GM21526 (cell line): ENCODE measurements around the gene RASAL2.
"Not testable (repeated sequence)": the region's sequence is repeated elsewhere in the genome, so short reads cannot be mapped to it uniquely, and the experiment has no call there.

Experiments
- ATAC-seq: cut with Tn5 transposase; IDR thresholded peaks from one replicate; pipeline ENCODE4 v1.9.1; 2021; ENCODE audit warnings: moderate library complexity; ENCODE audit not compliant: unreplicated experiment, low FRiP score

Gene RASAL2

DNA sequence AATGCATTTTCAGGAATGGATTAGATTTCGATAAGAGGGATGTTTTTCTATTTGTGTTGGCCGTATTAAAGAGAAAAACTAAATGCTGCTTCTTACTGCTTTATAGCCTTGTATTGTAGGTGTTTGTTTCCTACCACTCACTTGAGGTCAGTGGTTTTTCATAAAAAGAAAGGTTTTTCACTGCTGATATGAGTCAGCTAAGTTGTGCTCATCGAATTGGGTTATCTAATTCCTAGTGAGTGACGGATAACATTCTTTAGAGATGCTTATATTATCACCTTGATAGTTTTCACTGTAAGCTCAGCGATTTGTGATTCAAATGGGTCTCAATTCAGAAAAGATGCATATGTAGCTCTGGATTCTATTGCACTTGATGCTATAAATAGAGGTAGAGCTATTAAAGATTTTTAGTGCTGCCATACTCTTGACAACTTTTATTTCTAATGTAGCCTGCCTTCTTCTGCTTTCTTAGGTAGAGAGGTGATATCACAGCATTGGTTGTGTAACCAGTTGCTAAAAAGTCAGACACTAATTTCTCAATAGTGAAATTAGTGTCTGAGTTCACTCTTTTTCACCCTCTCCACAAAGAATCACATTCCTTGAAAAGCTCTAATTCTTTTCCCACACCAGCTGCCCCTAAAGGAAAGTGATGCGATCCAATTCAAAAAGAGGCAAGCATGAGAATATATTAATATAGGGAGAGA is 180.0 kb downstream of the RASAL2 start:
- ATAC-seq, result peak; percentile 86

DNA sequence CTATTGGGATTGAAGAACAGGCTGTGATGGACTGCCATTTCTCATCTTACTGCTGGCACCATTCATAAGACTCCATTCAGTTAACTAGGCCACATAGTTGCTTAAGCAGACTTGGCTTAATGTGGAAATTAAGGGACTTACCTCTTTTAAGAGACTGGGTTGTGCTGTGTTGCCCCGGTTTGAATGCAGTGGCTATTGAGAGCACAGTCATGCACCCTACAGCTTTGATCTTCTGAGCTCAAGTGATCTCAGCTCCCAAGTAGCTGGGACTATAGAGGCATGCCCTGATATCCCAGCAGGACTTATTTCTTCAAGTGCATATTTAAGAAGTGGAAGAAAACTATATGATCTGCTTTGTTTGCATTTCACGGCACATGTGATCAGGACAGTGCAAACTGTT is 181.1 kb downstream of the RASAL2 start:
- no peak for ATAC-seq

DNA sequence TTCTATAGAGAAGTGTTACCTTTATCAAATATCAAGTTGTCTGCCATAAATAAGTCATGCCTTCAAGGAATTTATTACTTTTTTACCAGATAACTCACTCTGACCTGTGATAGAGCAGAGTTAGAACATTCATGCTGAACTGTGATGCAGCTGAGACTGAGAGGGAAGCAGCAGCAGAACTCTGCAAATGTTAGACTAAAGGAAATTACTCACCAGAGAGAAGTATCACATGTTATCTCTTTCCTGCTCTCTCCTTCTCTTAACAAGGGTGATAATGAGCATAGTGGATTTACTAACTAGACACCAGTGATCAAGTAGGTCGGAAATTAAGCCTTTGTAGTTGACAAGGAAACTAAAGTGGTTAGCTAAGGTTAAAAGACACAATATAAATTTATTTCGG is 181.6 kb downstream of the RASAL2 start:
- ATAC-seq, result no peak

DNA sequence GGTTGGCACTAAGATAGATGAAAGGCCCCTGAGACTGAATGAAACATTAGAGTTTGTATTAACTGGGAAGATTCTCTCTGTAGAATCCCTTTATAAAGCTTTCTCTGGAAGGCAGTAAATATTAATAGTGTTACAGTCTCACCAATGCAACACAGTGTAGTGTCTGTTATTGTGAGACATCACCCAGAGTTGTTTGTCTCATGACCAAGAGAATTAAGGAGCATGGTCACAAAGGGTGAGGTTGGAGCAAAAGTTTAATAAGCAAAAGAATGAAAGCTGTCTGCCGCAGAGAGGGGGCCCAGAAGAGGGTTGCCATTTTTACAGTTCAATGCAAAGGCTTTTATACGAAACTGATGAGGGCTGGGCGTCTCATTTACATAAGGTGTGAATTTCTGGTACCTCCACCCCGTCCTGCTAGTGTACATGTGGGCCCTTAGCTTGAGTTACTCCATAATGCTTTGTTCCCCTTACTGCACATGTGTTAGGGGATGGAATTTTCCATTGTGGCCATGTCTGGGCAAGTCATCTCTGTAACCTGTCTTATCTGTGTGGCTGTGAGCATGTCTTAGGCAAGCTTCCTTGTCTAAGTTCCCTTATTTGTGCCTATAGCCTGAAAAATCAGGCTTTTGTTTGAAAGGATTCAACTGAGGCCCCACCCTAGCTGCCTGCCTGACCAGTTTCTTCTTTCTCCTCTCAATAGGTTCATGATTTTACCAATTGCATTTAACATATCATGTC is 184.1 kb downstream of the RASAL2 start:
- ATAC-seq, result no peak

DNA sequence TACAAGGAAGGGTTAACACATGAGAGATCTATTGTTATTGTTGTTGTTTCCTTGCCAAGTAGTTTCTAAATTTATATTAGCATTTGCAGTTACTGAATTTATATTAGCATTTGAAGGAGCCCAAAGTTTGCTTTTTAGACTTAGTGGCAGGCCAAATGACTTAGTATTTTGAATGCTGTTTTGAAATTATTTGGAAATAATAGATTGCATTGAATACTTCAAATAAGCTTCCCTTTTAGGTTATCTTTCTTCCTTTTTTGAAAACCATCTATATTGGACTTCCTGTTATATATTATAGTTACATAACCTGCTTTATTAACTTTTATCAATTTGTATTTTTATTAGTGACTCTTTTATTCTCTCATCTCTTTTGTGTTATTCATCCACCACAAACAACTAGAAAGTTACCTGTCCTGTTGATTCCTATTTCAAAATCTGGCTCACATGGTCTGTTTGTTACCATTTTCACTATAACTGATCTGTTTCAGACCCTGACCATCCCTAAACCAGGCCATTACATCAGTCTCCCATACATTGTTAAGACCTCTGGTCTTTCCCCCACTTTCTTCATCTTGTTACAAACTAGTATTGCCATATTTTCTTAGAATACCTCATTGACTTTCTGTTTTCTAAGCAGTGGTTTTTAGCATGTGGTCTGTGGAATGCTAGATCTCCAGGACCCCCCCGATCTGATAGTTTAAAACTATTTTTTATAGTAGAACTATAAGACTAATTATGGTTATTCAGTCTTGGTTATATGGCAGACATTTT is 185.2 kb downstream of the RASAL2 start:
- no peak for ATAC-seq

DNA sequence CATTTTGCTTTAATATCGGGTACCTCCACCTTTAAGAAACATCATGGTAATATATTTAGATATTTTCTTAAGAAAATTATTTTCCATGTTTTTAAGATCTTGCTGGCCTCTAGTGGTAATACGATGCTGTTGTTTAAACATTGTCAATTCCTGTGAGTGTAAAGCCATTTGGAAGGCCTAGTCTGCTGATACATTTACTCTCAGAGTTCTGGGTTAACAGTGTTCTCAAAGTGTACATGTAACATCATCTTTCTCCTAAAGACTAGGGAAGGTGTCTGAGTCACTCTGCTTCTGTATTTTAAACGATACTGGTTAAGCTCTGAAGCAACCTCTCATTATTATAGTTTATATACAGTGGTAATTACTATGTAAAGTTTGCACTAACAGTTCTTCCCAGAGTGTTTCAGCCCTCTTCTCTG is 189.1 kb downstream of the RASAL2 start:
- no peak for ATAC-seq

DNA sequence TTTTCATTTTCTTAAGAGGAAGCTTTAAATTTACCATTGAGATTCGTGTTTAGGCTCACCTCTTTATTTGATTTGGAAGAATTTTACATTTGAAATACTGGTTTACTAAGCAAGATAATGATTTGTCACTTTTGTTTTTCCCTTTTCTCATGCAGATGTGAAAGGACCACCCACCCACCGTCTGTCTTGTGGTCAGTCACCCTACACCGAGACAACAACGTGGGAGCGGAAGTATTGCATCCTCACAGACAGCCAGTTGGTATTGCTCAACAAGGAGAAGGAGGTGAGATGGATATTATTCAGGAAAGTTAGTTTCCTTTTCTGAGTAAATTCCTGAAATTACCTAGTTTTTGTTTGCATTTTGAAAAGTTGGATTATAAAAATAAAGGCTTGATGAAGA is 189.5 kb downstream of the RASAL2 start:
- no peak for ATAC-seq

DNA sequence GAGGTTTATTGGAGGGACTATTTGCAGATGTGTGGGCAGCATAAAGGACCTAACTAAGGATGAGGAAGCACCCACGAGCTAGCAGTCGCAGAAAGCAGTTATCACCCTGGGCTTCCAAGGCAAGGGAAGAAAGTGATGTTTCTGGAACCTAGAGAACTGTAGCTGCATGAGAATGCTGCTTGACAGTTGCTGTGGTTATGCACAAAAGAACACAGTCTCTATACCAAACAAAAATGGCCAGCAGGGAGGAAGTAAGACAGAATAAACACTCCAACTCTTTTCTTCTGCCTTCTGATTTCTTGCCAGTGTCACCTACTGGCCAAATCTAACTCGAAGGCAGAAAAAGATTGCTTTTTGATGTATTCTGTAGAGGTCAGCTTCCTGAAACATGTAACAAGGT is 190.2 kb downstream of the RASAL2 start:
- ATAC-seq, result no peak

DNA sequence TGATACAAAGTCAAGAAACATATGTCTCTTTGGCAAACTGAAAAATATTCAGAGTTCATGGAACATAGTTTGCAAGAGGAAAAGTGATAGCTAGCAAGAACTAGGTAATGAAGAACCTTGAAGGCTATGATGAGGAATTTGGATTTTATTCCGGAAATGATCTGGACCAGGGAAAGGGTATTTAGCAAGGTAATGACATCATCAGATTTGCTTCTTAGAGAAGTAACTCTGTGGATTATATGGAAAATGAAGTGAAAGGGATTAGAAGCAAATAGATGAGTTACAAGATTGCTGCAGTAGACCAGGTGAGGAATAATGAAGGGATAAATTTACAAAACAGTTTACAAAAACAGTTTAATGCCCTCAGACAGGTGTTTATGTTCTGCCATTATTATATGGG is 197.3 kb downstream of the RASAL2 start:
- no peak for ATAC-seq

DNA sequence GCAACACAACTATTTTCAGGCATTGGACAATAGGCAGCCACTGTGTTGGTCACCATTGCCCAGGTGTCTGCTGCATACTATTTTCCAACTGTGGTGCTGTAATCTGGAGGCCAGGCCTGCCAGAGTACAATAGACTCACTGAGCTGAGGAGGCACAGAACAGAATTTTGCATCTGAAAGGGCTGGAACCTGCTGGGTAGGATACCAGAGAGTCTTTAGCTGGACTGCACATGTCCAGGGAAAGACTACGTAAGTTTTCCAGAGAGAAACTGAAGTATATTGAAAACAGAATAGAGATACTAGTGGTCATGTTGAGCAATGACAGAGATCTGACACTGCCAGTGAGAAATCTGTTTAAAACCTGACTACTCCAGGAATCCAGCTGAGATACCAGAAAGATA is 200.8 kb downstream of the RASAL2 start:
- no peak for ATAC-seq

DNA sequence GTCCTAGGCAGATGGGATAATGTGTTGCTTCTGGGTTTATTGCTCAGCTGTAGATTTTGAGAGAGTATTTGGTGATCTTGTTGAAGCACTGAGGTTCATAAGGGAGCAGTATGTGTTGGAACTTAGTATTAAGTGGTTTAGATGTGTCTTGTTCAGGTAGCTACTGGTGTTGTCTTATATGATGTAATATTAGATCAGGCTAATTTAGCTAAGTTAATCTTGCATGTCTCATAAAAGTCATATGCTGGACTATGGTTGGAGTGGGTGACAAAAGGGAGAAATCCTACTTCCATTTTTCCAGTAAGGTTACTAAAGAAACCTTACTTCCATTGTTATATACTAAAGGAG is 206.4 kb downstream of the RASAL2 start:
- no peak for ATAC-seq

DNA sequence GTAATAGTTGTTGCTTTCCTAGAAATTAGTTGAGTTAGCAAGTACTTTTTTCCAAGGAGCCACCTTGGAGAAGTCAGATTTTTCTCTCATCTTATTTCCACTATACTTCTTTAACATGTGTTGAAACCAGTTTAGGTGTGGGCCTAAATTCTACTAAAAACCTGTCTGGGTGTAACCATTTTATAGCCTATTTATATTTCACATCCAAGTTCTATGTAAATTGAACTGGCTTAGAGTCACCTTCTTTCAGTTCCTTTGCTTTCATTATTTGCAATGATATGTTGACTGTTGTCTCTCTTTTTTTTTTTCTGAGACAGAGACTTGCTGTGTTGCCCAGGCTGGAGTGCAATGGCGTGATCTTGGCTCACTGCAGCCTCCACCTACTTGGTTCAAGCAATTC is 207.2 kb downstream of the RASAL2 start:
- ATAC-seq, result no peak

DNA sequence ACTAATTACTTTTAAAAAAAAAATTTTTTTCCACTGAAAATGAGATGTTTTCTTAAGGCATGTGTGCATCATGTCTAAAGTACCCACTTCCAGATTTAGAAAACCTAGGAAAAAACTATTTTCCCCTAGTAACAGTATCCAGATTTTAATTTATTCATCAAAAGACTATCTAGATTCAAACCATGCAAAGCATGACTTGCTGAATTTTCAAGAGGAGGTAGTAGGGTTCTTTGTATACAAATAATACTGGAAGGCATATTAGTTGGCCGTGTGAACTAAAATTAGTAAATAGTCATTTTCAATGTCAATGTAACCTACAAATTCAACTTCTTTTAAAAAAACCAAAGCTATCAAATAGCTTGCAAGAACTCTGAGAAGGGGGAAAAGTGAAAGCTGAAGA is 213.4 kb downstream of the RASAL2 start:
- ATAC-seq, result no peak

DNA sequence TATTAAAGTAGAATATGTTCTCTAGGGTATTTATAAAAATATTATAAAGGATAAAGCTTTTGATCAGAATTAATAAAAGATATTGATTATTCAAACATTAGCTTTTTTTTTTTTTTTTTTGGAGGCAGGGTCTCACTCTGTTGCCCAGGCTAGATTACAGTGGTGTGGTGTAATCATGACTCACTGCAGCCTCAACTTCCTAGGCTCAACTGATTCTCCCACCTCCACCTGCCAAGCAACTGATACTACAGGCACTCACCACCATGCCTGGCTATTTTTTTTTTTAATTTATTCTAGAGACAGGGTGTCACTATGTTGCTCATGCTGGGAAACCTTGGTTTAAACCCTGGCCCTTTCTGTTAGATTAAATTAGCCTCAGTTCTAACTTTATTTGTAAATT is 214.5 kb downstream of the RASAL2 start:
- no peak for ATAC-seq

DNA sequence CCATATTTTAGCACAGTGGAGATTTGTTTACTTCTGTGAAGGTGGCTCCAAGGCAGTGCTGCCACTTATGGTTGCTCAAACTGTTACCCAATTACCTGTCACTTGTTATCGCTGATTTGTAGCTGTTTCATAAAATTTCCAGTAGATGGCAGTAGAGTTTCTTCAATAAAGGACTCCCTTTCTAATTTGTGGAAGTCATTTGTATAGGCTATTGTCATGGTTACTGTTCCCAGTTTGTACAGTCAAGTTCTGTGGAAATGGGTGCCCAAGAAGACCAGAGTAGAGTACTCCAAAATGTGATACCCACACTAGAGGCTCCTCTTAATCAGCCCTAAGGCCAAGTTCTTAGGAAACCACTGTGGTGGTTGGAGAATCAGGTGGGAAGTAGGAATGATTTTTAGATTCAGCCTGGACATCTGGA is 216.8 kb downstream of the RASAL2 start:
- ATAC-seq, result peak; percentile 61

DNA sequence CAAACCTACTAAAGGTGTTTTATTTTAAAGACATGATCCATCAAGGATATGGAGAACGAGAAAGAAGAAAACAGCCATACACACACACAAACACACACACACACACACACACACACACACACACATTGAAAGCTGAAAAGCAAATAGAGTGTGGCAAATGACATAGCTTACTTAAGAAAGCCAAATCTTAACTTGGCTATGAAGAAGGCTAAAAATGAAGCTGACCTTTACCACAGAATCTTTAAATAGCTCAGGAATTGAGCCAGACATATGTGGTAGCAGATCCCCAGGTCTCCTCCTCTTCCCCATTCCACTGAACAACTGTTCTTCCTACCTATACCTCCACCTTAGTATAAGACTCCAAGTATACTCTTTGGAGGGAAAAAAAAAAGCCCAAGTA is 217.3 kb downstream of the RASAL2 start:
- ATAC-seq, result no peak

DNA sequence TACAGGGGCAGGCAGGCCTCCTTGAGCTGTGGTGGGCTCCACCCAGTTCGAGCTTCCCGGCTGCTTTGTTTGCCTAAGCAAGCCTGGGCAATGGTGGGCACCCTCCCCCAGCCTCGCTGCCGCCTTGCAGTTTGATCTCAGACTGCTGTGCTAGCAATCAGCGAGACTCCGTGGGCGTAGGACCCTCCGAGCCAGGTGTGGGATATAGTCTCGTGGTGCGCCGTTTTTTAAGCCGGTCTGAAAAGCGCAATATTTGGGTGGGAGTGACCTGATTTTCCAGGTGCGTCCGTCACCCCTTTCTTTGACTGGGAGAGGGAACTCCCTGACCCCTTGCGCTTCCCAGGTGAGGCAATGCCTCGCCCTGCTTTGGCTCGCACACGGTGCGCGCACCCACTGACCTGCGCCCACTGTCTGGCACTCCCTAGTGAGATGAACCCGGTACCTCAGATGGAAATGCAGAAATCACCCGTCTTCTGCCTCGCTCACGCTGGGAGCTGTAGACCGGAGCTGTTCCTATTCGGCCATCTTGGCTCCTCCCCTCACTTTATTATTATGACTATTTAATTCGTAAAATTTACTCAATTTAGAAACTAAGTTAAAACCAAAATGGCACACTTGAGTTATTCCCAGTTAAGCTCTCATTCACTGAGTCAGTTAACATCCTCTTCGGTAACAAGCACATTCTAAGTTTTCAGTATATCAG is 226.5 kb downstream of the RASAL2 start:
- ATAC-seq, result not testable (repeated sequence)

DNA sequence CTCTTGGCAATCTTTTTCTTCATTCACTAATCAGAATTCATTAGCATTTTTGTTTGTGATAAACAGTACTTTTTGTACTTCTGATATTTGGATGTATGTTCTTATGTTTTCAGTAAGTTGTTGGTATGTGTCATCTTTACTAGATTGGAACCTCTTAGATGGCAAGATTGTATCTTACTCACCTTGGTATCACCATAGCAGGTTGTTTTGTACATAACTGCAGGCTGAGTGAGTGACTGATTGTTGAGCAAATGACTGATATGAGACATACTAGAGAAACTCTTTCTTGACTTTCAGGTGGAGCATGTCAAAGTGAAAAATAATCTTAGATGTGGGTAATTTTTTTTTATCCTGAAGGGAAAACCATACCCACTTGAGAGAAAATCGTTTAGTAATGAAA is 229.2 kb downstream of the RASAL2 start:
- ATAC-seq, result no peak

DNA sequence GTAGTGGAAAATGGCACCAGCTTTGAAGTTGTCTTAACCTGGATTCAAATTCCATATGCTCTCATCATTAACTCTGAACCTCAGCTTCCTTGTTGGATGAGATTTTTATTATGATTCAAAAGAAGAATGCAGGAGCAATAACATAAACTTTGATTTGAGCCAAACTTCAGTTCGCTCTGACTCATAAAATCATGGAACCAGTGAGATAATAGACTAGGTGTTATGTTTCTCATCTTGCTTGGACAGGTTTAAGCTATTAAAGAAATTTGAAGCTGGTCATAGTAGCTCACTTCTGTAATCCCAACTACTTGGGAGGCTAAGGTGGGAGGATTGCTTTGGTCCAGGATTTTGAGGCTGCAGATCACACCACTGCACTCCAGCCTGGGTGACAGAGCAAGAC is 230.1 kb downstream of the RASAL2 start:
- no peak for ATAC-seq

DNA sequence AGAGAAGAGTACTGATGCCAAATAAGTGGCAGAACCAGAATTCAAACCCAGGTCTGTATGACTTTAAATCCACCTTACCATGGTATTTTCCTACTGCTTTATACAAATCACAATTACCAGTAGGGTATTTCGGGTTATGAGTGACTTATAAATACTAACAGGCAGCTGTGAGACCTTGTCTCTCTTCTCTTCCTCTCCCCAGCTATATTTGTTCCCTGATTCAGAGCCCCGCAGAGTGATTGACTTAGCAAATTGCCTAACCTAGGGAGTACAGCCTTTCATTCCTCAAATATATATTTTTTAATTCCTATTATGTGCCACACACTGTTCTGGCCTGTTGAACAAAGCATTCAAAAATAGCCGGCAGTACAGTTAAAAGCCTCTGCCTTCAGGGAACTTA is 234.8 kb downstream of the RASAL2 start:
- no peak for ATAC-seq

DNA sequence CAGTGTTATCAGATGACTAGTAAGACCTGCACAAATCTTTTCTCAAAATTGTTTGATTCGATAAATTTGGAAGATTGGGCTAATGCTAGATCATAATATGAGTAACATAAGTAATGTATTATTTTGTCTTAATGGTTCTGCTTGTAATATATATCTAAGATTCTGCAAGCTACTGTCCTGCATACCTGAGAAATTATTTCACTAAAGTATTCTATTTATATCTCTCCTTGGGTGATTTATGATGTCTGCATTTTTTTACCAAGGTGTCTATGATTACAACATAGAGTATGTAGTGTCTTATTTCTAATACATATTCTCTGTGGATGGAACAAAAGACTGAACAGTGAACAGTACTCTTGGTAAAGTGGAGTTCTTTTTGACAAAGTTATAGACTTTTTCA is 236.2 kb downstream of the RASAL2 start:
- no peak for ATAC-seq
